WTC11 (cell line): ENCODE data around the gene LY6G6F. TPM values are rescaled to one million over a fixed set of nuclear protein-coding genes. Genes with fewer than 3 reads are reported as not detected.

Source experiments
- ATAC-seq: fragments of 200-7000 bp; cut with Tn5 transposase; 2 replicates; pipeline ENCODE4 v1.10.0; 2021; ENCODE audit warnings: mild to moderate bottlenecking, moderate library complexity
- CTCF ChIA-PET: fragments of 300-600 bp; sonication (Branson Sonifier 250); formaldehyde crosslinking; loops from one replicate; lab custom pipeline; 2021; ENCODE audit warnings: antibody characterized with exemption; lab: Charles Lee
- POLR2A ChIA-PET: fragments of 350-600 bp; sonication (Branson Sonifier 250); formaldehyde crosslinking; loops from one replicate; lab custom pipeline; 2021; ENCODE audit warnings: antibody characterized with exemption; lab: Charles Lee
- DNase-seq: peaks from one replicate; pipeline ENCODE4 v3.0.0; 2021; ENCODE audit warnings: low spot score
- H3K27ac Mint-ChIP-seq: 2 replicates; pipeline ENCODE4 v1.8.0; 2021; ENCODE audit warnings: mixed read lengths
- H3K27me3 Mint-ChIP-seq: 2 replicates; pipeline ENCODE4 v1.8.0; 2021; ENCODE audit warnings: low read depth, mild to moderate bottlenecking, moderate library complexity, mixed read lengths
- H3K36me3 Mint-ChIP-seq: 2 replicates; pipeline ENCODE4 v1.8.0; 2021; ENCODE audit warnings: mixed read lengths
- H3K4me1 Mint-ChIP-seq: 2 replicates; pipeline ENCODE4 v1.8.0; 2022; ENCODE audit warnings: mixed read lengths
- H3K4me3 Mint-ChIP-seq: 2 replicates; pipeline ENCODE4 v1.8.0; 2021; ENCODE audit warnings: mild to moderate bottlenecking, moderate library complexity, mixed read lengths
- H3K9me3 Mint-ChIP-seq: 2 replicates; pipeline ENCODE4 v1.8.0; 2021; ENCODE audit warnings: mixed read lengths
- CBFB ChIP-seq: sonication (generic); formaldehyde crosslinking; IDR thresholded peaks from 2 replicates; pipeline ENCODE4 v1.8.1; 2022; ENCODE audit warnings: mild to moderate bottlenecking, low read depth, missing genetic modification reagents
- ELF4 ChIP-seq: sonication (generic); formaldehyde crosslinking; IDR thresholded peaks from 2 replicates; pipeline ENCODE4 v1.8.1; 2022; ENCODE audit warnings: low read depth, mild to moderate bottlenecking, moderate library complexity, missing genetic modification reagents
- ETV6 ChIP-seq: sonication (generic); formaldehyde crosslinking; IDR thresholded peaks from 2 replicates; pipeline ENCODE4 v1.8.1; 2022; ENCODE audit warnings: mild to moderate bottlenecking, missing genetic modification reagents
- HMGXB4 ChIP-seq: sonication (generic); formaldehyde crosslinking; IDR thresholded peaks from 2 replicates; pipeline ENCODE4 v1.8.1; 2023; ENCODE audit warnings: mild to moderate bottlenecking, moderate library complexity, missing genetic modification reagents
- JUN ChIP-seq: sonication (generic); formaldehyde crosslinking; IDR thresholded peaks from 2 replicates; pipeline ENCODE4 v1.8.0; 2023; ENCODE audit warnings: mild to moderate bottlenecking, missing genetic modification reagents
- KAT7 ChIP-seq: sonication (generic); formaldehyde crosslinking; IDR thresholded peaks from 2 replicates; pipeline ENCODE4 v1.8.1; 2023; ENCODE audit warnings: missing genetic modification reagents, mild to moderate bottlenecking, borderline replicate concordance
- OVOL2 ChIP-seq: fragments of 250-450 bp; sonication (Bioruptor Pico); IDR thresholded peaks from 2 replicates; pipeline ENCODE4 v1.9.0; 2021; ENCODE audit warnings: mild to moderate bottlenecking, borderline replicate concordance
- PRRX2 ChIP-seq: fragments of 250-450 bp; sonication (Bioruptor Pico); IDR thresholded peaks from 2 replicates; pipeline ENCODE4 v1.8.0; 2021; ENCODE audit warnings: mild to moderate bottlenecking
- SMAD3 ChIP-seq: sonication (generic); formaldehyde crosslinking; IDR thresholded peaks from 2 replicates; pipeline ENCODE4 v1.8.0; 2022; ENCODE audit warnings: missing genetic modification reagents, mild to moderate bottlenecking, borderline replicate concordance
- TEAD4 ChIP-seq: sonication (generic); formaldehyde crosslinking; IDR thresholded peaks from 2 replicates; pipeline ENCODE4 v1.8.0; 2022; ENCODE audit warnings: mild to moderate bottlenecking, missing genetic modification reagents
- TP53 ChIP-seq: sonication (generic); formaldehyde crosslinking; IDR thresholded peaks from 2 replicates; pipeline ENCODE4 v1.8.1; 2023; ENCODE audit warnings: mild to moderate bottlenecking, missing genetic modification reagents
- ZNF219 ChIP-seq: sonication (generic); formaldehyde crosslinking; IDR thresholded peaks from 2 replicates; pipeline ENCODE4 v1.8.0; 2023; ENCODE audit warnings: missing genetic modification reagents, mild to moderate bottlenecking, borderline replicate concordance
- ZNF532 ChIP-seq: fragments of 250-450 bp; sonication (Bioruptor Pico); IDR thresholded peaks from 2 replicates; pipeline ENCODE4 v1.9.0; 2021; ENCODE audit warnings: mild to moderate bottlenecking, borderline replicate concordance
- total RNA-seq: library from RNA; stranded (reverse); gene quantifications from 3 replicates; pipeline ENCODE4 v1.2.3, GENCODE V29; 2021
- TF ChIP-seq, protein P1 (sequence below): sonication (generic); formaldehyde crosslinking; IDR thresholded peaks from 2 replicates; pipeline ENCODE4 v1.8.0; 2023; ENCODE audit warnings: missing genetic modification reagents
- TF ChIP-seq, protein P2 (sequence below): fragments of 250-450 bp; sonication (Bioruptor Pico); IDR thresholded peaks from 2 replicates; pipeline ENCODE4 v1.9.0; 2021; ENCODE audit warnings: moderate library complexity, mild to moderate bottlenecking, inconsistent platforms, borderline replicate concordance

Gene LY6G6F
- total RNA-seq, 1 experiment from 2014 or later, result not detected

DNA sequence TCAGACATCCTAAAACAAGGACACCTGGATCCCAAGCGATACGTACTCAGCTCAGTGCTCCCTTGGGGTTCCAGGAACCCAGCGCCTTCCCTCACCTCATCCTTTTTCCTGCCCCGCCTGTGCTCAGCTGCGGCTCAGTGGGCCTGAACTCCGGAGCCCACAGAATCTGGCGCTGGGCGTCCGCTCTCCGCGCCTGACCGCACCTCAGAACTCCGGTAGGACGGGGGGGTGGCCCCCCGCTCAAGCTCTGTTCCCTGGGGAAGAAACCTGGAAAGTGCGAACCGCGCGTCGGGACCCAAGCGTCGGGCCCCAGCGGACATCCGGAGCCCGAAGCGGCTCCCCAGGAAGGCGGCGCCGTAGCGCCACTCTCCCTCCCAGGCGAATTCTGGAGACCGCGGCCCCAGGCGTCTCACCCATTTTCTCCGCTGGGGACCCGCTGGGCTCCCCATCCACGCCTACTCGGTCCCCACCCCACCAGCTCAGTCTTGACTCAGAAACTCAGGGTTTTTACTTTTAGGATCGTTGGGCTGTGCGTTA, 25.5 kb upstream of the LY6G6F start (continued):
- TF ChIP-seq HMGXB4 (CRISPR knock-in tag), result 0 out of 2 replicates have a peak, but pooled peaks have one; percentile 35
- TF ChIP-seq ZNF219, result no peak
- TF ChIP-seq ETV6, result 0 out of 2 replicates have a peak, but pooled peaks have one; percentile 36

GRCh38 chr6:31683591-31683990, 23.1 kb upstream of the LY6G6F start:
- peak; percentile 4 for ATAC-seq
- ChIA-PET CTCF (interaction anchor here (0.5 to 2.9 kb wide), 8 partner anchors 17 to 246 kb away, joined by 3 to 16 read pairs (median 4); partner anchors contain the start of genes CLIC1 and EHMT2), POLR2A (interaction anchor here (1.2 to 1.6 kb wide), 2 partner anchors 83 to 144 kb away, joined by 3 to 5 read pairs; partner anchors contain the start of gene HSPA1B)
- Mint-ChIP-seq H3K9me3 (no peaks in the 10 kb centered on the region), H3K27me3 (peaks cover 21% of the 10 kb centered on the region), H3K4me3 (peak overlapping the region; percentile 89), H3K4me1 (peaks cover 16% of the 10 kb centered on the region), H3K27ac (peak overlapping the region; percentile 99), H3K36me3 (peaks cover 8% of the 10 kb centered on the region)
- DNase-seq, result no peak
- TF ChIP-seq CBFB (CRISPR knock-in tag), result no peak
- TF ChIP-seq, protein P1, sequence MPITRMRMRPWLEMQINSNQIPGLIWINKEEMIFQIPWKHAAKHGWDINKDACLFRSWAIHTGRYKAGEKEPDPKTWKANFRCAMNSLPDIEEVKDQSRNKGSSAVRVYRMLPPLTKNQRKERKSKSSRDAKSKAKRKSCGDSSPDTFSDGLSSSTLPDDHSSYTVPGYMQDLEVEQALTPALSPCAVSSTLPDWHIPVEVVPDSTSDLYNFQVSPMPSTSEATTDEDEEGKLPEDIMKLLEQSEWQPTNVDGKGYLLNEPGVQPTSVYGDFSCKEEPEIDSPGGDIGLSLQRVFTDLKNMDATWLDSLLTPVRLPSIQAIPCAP (CRISPR knock-in tag), result no peak
- no peak for TF ChIP-seq TP53 (CRISPR knock-in tag)

- peaks cover 9% of the 10 kb centered on the region for H3K4me1 Mint-ChIP-seq
- ChIA-PET CTCF (no interaction called here), POLR2A (interaction anchor here (0.6 kb wide), 1 partner anchor 285 kb away, joined by 3 read pairs; no protein-coding TSS in a partner anchor)
- no peak for DNase-seq
- no peak overlapping the region for H3K27ac Mint-ChIP-seq
- peaks cover 11% of the 10 kb centered on the region for H3K27me3 Mint-ChIP-seq
- H3K36me3 Mint-ChIP-seq, result peaks cover 15% of the 10 kb centered on the region
- no peak overlapping the region for H3K4me3 Mint-ChIP-seq
- no peaks in the 10 kb centered on the region for H3K9me3 Mint-ChIP-seq
- TF ChIP-seq ETV6, result no peak
- TF ChIP-seq SMAD3 (CRISPR knock-in tag), result no peak
- TF ChIP-seq ZNF532 (CRISPR knock-in tag), result no peak
- no peak for TF ChIP-seq TEAD4
- TF ChIP-seq OVOL2 (CRISPR knock-in tag), result no peak
- no peak for TF ChIP-seq HMGXB4 (CRISPR knock-in tag)
- TF ChIP-seq, protein P2, sequence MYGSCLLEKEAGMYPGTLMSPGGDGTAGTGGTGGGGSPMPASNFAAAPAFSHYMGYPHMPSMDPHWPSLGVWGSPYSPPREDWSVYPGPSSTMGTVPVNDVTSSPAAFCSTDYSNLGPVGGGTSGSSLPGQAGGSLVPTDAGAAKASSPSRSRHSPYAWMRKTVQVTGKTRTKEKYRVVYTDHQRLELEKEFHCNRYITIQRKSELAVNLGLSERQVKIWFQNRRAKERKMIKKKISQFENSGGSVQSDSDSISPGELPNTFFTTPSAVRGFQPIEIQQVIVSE, result no peak
- TF ChIP-seq ELF4, result no peak
- TF ChIP-seq JUN (CRISPR knock-in tag), result no peak
- no peak for TF ChIP-seq PRRX2
- no peak for TF ChIP-seq KAT7
- no peak for ATAC-seq
Measured at GRCh38 chr6:31686483-31686882, 20.2 kb upstream of the LY6G6F start.
